Fibroblast of peridontal ligament (primary cell): ENCODE data around the gene RNF208.

Experiments
- DNase-seq: peaks from one replicate; pipeline ENCODE4 v3.0.0-alpha.2; 2010; ENCODE audit errors: extremely low read depth

RNF208 gene

GRCh38 chr9:137176302-137177182 is 45.5 kb downstream of the RNF208 start:
- no peak for DNase-seq

DNA sequence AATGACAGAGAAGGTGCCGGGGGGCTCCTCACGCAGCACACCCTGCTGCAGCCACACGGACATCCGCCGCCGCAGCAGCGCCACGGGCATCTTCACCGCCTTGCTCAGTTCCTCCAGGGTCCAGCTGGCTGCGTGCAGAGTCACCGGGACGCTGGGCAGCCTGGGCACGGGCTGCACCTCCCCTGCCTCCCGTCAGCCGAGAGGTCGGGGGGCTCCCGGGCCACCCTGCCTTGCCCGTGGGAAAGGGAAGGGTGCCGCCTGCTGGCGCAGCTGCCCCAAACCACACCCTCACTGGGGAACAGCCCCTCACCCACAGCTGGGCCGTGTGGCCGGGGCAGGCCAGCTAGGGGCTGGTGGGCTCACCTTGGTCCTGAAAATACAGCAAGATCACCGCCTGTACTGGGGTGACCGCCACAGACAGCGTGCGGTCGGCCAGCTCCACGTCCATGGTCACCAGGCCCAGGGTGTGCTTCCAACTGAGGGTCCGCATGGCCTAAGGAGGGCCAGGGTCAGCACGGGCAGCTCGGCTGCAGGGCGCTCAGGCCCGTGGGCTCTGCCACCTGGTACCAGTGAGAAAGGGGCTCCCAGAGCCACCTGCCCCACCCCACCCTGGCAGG is 46.6 kb downstream of the RNF208 start:
- no peak for DNase-seq

DNA sequence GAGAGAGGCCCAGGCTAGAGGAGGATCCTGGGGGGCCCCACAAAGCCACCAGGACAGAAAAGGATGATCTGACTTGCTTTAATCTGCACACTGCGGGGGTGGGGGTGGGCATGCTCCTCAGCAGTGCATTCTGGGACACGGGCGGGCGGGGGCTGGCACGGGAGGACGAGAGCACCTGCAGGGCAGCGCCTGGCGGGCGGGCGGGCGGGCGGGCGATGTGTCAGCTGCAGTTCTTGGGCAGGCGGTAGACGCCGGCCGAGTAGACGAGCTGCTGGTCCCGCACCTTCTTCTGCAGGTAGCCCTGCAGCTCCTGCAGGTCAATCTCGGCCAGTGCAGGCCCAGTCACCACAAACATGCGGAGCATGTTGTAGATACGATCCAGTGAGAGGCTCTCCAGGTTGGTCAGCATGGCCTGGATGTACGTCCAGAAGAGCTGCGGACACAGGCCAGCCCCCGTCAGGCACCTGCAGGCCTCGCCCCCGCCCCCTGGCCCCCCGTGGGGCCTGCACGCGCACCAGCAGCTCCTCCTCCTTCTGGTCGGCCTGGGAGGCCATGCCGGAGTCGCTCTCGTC is 47.2 kb downstream of the RNF208 start:
- DNase-seq, result no peak

GRCh38 chr9:137173796-137174664 is 48.0 kb downstream of the RNF208 start:
- DNase-seq, result no peak

GRCh38 chr9:137172901-137173795 is 48.9 kb downstream of the RNF208 start:
- DNase-seq, result no peak

- no peak for DNase-seq
These were observed 50.7 kb downstream of the RNF208 start for GRCh38 chr9:137171149-137171900.

DNA sequence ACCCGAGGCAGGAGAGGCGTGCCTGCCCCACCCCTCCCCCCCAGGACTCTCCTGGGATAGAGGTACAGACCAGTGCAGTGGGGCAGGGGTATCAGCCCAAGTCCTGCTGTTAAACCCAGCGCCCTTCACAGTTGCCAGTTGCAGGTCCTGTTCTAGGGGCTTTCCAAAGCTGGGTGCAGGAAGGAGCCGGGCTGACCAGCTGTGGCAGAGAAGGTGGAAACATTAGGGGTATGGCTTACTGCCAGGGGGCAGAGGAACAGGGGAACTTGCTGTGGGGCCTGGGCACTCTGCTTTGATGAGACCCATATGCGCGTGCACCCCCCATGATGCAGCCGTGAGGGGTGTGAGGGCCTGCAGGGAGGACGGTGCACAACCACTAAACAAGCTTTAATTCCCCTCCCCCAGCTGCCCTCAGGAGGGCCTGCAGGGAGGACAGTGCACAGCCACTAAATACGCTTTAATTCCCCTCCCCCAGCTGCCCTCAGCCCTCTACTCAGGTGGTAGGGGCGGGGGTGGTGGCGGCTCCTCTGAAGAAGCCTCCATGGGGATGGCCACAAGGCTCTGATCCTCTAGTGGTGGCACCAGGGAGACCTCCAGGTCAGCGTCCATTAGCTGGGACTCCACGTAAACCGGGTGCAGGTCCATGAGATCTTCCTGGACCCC is 51.4 kb downstream of the RNF208 start:
- DNase-seq, result no peak
